NCI-H524 (cell line): ENCODE results near the gene OGFR.

Source experiments
- DNase-seq, 2 experiments: peaks; one replicate each; lab custom pipeline; 2025; lab: John Stamatoyannopoulos, UW

The OGFR gene, protein sequence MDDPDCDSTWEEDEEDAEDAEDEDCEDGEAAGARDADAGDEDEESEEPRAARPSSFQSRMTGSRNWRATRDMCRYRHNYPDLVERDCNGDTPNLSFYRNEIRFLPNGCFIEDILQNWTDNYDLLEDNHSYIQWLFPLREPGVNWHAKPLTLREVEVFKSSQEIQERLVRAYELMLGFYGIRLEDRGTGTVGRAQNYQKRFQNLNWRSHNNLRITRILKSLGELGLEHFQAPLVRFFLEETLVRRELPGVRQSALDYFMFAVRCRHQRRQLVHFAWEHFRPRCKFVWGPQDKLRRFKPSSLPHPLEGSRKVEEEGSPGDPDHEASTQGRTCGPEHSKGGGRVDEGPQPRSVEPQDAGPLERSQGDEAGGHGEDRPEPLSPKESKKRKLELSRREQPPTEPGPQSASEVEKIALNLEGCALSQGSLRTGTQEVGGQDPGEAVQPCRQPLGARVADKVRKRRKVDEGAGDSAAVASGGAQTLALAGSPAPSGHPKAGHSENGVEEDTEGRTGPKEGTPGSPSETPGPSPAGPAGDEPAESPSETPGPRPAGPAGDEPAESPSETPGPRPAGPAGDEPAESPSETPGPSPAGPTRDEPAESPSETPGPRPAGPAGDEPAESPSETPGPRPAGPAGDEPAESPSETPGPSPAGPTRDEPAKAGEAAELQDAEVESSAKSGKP

DNA sequence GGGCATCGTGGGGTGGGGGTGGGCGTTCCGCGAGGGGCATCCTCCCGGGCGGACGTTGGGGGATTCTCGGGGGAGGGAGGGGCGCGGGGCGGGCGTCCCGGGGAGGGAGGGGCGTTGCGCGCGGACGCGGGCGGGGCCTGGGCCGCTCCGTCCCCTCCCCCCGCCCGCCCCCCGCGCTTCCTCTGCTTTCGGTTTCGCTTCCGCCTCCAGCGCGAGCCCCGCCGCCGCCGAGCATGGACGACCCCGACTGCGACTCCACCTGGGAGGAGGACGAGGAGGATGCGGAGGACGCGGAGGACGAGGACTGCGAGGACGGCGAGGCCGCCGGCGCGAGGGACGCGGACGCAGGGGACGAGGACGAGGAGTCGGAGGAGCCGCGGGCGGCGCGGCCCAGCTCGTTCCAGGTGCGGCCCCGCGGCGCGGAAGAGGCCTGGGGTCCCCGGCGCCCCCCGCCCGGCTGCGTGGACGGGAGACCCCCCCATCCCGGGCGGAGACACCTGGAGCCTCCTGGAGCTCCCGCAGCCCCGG lies at the start of gene OGFR:
OGFR (plus strand) TSS at position 209 of the 528 bp plus-strand sequence; CDS start at position 234, 25 bp downstream.
- peak in 1 of 2 experiments; percentile 38 for DNase-seq

DNA sequence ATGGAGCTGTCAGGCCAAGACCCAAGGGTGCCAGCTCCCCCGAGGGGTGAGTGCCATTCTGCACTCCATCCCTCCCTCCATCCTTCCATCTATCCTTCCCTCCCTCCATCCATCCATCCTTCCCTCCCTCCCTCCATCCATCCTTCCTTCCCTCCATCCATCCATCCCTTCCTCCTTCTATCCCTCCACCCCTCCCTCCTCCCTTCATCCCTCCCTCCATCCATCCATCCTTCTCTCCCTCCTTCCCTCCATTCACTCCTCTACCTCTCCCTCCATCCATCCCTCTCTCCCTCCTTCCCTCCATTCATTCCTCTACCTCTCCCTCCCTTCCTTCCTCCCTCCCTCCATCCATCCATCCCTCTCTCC lies 49.7 kb upstream of the OGFR start:
- DNase-seq = no peak

DNA sequence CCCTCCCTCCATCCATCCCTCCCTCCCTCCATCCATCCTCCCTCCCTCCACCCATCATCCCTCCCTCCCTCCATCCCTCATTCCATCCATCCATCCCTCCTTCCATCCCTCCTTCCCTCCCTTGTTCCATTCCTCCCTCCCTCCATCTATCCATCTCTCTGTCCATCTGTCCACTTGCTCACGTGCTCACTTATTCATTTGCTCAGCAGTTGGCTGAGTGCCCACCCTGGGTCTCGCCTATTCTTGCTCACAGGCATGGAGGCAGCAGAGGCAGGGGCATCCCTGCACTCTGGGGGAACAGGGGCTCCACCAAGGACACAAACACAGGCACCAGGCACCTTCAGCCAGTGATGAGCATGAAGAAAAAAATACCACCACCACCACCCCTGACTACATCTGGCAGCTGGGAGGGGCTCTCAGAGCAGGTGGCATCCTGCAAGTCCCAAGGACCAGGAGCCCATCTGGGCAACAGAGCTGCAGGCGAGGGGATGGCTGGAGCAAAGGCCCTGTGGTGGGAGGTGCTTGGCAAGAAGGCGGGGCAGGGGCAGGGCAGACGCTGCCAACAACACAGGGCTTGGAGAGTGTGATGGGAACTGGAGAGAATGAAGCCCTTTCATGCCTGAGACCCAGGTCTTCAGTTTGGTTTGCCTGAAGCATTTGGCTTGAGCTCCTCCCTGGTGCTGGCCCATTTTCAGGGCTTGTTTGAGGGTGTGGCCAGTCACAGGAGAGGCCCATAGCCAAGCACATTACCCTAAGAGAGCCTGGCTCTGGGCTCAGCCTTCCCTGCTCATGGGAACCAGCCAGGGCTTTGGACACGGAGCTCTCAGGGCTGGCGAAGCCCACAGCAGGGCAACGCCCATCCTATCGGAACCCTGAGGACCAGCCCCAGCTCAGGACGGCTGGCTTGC lies 48.6 kb upstream of the OGFR start:
- peak; percentile 72 to 89 for DNase-seq

DNA sequence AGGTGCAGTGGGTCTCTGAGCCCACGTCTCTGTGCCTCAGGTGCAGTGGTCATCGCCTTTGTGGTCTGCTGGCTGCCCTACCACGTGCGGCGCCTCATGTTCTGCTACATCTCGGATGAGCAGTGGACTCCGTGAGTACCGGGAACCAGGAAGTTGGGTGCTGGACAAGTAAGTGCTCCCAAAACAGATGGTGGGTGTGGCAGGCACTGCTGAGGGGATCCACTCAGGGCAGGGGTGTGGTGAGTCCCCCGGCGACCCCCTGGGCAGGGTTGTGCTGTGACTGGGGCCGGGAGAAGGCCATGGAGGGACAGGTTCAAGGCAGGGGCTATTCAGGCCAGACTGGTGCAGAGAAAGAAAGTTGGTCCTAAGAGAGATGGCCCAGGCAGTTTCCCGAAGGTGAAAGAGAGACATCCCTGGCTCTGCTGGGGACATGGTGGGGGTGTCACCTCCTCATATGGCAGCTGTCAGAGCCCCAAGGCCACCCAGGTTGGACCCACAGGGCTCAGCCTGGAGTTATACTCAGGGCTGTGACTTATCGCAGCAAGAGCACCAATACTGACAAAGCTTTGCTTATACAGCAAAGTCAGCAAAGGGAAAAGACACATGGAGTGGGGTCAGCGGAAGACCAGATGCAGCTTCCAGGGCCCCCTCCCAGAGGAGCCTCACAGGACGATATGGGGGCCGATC lies 46.3 kb upstream of the OGFR start:
- DNase-seq = no peak

DNA sequence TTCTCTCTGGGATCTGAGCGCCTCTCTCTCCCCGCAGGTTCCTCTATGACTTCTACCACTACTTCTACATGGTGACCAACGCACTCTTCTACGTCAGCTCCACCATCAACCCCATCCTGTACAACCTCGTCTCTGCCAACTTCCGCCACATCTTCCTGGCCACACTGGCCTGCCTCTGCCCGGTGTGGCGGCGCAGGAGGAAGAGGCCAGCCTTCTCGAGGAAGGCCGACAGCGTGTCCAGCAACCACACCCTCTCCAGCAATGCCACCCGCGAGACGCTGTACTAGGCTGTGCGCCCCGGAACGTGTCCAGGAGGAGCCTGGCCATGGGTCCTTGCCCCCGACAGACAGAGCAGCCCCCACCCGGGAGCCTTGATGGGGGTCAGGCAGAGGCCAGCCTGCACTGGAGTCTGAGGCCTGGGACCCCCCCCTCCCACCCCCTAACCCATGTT lies 44.6 kb upstream of the OGFR start:
- DNase-seq = no peak

DNA sequence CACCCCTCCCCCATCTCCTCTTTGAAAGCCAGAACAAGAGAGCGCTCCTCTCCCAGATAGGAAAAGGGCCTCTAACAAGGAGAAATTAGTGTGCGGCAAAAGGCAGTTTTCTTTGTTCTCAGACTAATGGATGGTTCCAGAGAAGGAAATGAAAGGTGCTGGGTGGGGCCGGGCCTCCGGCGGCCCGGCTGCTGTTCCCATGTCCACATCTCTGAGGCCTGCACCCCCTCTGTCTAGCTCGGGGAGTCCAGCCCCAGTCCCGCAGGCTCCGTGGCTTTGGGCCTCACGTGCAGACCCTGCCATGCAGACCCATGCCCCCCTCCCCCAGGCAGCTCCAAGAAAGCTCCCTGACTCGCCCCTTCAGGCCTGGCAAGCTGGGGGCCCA lies 44.2 kb upstream of the OGFR start:
- no peak for DNase-seq

DNA sequence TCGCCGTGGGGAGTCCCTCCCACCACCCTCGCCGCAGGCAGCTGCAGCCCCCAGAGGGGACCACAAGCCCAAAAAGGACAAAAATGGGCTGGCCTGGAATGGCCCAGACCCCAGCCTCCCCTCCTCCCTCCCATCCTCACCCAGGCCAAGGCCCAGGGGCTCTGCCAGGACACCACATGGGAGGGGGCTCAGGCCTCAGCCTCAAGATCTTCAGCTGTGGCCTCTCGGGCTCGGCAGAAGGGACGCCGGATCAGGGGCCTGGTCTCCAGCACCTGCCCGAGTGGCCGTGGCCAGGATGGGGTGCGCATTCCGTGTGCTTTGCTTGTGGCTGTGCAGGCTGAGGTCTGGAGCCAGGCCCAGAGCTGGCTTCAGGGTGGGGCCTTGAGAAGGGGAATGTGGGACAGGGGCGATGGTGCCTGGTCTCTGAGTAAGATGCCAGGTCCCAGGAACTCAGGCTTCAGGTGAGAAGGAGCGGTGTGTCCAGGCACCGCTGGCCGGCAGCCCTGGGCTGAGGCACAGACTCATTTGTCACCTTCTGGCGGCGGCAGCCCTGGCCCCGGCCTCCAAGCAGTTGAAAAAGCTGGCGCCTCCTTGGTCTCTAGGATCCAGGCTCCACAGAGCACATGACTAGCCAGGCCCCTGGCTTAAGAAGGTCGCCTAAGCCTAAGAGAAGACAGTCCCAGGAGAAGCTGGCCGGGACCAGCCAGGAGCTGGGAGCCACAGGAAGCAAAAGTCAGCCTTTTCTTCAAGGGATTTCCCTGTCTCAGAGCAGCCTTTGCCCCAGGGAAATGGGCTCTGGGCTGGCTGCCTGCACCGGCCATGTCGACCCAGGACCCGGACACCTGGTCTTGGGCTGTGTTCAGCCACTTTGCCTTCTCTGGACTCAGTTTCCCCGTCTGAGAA lies 43.5 kb upstream of the OGFR start:
- no peak for DNase-seq

DNA sequence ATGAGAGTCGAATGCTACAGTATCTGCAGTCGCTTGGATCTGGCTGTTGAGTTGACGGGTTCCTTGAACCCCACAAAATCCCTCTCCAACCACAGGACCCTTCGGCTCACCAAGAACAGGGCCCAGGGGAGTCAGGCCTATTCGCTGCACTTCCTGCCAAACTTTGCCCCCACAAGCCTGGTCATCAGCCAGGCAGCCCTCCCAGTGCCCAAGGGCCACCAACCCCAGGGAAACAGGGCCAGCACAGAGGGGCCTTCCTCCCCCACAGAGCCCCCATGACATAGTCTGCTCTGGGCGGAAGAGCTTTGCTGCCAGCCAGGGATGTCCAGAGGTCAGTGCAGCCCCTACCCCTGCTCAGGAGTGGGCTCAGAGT lies 42.9 kb upstream of the OGFR start:
- DNase-seq = no peak

DNA sequence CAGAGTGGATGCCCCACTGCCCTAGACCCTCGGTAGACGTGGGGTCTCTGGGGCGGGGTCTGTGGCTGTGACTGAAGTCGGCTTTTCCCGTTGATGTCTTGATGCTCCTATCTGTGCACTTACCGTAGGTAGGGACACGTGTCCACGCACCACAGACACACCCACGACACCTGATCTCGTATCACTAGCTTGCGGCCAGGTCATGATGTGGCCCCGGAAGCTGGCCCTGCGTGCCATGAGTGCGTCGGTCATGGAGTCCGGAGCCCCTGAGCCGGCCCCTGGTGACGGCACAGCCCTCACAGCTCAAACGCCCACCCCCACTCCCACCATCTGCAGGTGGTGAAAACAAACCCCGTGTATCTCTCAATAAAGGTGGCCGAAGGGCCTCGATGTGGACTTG lies 42.3 kb upstream of the OGFR start:
- no peak for DNase-seq

DNA sequence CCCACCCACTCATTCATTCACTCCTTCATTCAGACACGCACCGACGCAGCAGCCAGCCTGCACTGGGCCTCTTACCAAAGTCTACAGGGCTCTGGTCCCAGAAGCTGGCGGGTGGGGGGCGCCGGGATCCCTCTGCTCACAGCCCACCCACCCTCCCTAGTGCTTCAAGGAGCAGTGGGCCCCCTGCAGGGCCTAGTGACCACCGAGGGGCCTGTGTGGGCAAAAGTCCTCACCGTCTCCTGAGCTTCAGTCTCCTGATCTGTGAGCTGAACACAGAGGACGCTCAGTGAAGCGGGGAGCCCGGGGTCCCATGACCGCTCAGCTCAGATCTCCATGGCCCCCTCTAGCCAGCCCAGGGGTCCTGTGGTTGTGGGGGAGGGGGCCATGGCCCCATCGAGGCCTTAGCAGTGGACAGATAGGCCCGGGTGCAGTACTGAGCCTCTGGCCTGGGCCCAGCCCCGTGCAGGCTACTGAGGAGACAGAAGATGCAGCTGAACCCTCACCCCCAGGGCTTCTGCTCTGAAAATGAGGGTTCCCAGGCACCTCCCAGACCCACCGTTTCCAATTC lies 41.8 kb upstream of the OGFR start:
- no peak for DNase-seq

DNA sequence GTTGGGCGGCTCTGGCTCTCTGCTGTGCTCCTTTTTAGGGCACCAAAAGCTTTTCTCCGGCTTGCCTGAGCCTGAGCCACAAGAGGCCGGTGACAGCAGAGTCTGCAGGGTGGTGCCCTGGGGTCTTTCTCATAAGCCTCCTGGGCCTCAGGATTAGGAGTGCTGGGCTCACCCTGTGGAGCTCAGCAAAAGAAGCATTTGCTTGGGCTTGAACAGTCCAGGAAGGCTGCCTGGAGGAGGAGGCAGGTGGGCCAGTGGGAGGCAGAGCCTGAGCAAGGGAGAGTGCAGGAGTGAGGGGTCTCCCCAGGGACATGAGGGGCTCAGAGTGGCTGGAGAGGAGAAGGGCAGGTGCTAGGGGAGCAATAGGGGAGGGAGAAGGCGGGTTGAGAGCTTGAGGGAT lies 41.2 kb upstream of the OGFR start:
- no peak for DNase-seq

DNA sequence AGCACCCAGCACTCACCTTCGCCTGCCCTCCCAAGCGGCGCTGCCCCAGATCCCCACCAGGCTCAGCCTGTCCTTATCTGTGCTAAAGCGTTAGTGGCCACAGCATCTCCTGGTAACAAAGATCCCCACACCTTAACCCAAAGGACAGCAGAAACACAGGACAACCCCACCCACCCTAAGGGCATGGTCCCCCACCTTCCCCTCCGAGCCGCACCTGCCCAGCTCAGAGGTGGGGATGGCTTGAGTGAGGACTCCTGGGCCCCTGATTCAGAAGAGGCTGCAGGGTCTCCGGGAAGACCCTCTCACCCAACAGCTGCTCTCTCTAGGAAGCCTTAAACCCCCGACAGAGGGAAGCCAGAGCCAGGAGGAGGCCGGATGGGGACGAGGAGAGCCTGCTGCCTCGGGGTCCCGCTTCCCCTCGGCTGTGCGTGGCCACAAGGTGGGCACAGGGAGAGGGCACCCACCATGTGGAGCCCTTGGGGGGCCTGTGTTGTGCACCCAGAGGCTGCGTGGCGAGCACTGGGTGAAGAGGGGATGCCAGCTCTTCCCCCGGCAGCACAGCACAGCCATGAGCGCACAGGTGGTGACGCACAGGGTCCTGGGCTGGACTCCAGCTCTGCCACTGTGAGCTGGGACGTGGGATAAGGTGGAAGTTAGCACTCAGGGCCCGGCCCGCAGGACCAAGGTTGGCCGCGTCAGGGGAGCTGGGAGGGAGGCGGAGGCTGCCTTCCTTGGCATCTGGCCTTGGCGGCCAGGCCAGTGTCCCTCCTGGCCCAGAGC lies 40.3 kb upstream of the OGFR start:
- no peak for DNase-seq

DNA sequence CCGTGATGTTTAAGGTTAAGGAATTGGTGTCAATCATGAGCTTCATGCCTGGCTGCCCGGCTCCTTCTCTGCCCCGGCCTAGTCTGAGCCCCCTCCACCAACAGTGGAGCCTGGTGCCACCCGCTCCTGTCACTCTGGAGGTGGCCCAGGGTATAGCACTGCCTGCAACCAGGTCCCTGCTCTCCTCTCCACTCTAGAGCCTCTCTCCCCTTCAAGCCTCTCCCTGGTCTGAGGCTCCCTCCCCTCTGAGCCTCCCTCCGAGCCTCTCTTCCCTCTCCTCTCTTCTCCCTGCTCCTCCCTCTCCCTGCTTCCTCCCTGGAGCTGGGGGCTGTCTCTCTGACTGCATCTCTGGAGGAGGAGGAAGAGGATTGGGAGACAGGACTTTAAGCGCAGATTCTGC lies 39.6 kb upstream of the OGFR start:
- DNase-seq = no peak

DNA sequence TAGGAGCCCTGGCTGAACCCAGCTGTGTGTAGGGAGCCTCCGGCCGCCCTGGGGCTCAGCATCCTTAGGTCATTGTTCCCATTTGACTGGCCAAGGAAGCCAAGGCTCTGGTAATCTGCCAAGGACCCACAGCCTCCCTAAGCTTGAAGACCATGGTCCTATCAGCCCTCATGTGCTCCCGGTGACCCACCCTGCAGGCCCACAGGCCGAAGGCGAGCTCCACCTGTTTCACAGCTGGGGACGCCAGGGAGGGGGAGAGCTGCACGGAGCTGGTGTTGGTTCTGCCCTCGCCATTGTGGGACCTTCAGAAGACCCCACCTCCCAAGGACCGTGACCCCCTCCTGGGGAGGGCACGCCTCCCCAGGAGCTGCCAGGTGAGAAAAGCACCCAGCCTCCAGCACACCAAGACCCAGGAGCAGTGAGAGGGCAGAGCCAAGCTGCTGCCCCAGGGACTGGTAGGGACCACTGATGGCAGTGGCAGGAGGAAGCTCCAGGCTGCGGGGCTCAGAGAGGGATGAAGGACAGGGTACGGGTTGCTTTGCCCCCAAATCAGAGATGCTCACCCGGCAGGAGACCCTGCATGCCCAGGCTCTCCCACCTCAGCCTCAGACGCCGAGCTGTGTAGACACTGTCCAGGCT lies 39.1 kb upstream of the OGFR start:
- no peak for DNase-seq

DNA sequence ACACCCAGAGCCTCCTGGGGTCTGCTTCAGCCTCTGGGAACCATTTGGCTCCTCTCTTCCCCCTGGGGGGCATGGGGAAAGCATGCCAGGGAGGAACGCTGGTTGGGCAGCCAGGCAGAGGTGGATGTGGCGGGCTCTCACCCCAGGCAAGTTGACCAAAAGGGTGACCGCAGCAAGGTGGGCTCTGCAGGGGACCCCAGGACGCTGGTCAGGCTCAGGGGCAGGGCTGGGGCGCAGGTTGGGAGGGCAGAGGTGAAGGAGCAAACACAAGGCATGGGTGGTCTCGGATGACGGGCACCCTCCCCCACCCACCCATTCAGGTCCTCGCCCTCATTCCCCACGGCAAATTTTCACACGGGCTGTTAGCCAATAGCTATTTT lies 38.6 kb upstream of the OGFR start:
- no peak for DNase-seq

DNA sequence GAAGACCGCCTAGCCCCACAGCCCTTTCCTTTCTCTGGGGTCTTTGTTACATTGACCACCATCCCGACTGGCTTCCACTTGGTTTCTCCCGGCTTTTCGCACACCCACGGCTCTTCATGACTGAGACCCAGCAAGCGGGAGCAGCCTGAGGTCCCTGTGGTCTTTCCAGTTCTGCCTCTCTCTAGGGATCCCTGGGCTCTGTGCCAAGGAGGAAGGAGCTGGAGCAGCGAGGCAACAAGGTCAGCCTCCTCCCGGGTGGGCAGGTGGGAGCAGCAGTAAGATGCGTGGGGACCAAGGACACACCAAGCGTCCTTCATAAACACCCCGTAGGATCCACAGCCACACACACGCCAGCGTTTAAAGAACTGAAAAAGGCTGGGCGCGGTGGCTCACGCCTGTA lies 37.9 kb upstream of the OGFR start:
- DNase-seq = no peak

DNA sequence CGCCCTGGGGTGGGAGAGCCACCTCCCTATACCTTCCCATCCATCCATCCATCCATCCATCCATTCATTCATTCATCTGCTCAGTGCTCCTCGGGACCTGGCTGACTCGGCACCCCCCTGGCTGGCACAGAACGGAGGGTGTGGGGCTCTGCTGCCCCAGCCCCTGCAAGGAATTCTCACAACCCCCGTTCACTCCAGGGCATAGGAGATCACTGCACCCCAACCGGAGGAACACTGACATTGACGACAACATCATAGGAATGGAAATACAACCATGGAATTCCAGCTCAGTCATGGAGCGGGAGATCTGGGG lies 36.4 kb upstream of the OGFR start:
- DNase-seq = no peak

DNA sequence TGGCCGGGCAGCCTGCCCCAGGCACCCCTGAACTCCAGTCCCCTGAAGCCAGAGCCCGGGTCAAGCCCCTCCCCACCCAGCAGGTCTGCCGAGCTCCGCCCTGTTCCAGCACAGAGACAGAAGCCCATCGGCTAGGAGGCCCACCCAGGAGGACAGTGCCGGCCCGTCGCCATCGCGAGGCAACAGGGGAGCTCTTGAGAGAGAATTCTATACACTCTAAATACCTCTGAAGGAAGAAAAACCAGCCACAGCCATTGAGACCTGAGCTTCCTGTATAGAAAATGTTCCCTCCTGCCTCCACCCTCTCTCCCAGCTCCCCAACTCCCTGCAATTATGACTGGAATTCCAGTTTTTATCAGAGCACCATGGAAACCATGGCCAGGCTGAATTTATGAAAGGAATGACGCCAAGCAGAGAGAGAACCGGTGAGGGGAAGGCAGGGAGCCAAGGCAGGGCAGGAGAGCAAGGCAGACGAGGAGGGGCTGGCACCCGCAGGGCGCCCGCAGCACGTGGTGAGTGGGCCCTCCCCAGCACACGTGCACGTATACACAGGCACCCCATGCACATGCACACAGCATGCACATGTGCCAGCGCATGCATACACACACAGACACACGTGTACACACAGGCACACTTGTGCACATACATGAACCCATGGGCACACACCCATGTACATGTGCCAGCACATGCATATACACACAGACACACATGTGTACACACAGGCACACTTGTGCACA lies 35.9 kb upstream of the OGFR start:
- no peak for DNase-seq
